HCT116 (cell line): ENCODE measurements around the gene CCDC187. TPM values are rescaled to one million over a fixed set of nuclear protein-coding genes. Genes with fewer than 3 reads are reported as not detected.

Source experiments
- ATAC-seq: fragments of 200-7000 bp; cut with Tn5 transposase; 2 replicates; pipeline ENCODE4 v1.9.1; 2020; ENCODE audit warnings: mild to moderate bottlenecking, moderate library complexity
- BruUV-seq: library from RNA; stranded (reverse); fragments of 400-500 nt; replicated peaks from 2 replicates; lab custom pipeline; 2021; lab: Mats Ljungman, UMichigan
- CTCF ChIA-PET: fragments of 300-600 bp; sonication (Branson Sonifier 250); formaldehyde crosslinking; loops from one replicate; lab custom pipeline; 2021; ENCODE audit warnings: antibody characterized with exemption; lab: Charles Lee
- POLR2A ChIA-PET: fragments of 300-600, 350-600 bp; sonication (Branson Sonifier 250); formaldehyde crosslinking; loops from one replicate; lab custom pipeline; 2021; ENCODE audit warnings: antibody characterized with exemption; lab: Charles Lee
- RAD21 ChIA-PET, 2 experiments: fragments of 300-600 bp; sonication (Branson Sonifier 250); formaldehyde crosslinking; loops; one replicate each; lab custom pipeline; 2023; ENCODE audit warnings: low total read pairs in 2 of 2; ENCODE audit not compliant: uncharacterized antibody in 2 of 2, unreplicated experiment in 2 of 2, low non-redundant PET in 1 of 2; lab: Charles Lee
- DNase-seq: peaks from one replicate; pipeline ENCODE4 v3.0.0-alpha.2; 2010; ENCODE audit warnings: low read depth, low spot score
- H2AFZ ChIP-seq: fragments of 200-600 bp; shearing (Covaris generic), sonication (generic); 2 replicates; pipeline ENCODE4 v1.6.1; 2017; ENCODE audit warnings: low read depth, mixed run types, mixed read lengths, antibody characterized with exemption, low read length; ENCODE audit not compliant: poor library complexity, severe bottlenecking
- H3K27ac ChIP-seq: 2 replicates; pipeline ENCODE4 v1.5.1; 2012; ENCODE audit warnings: low read depth, low read length
- H3K27me3 ChIP-seq: fragments of 200-600 bp; sonication (generic); 2 replicates; pipeline ENCODE4 v1.6.1; 2016; ENCODE audit warnings: mixed run types, low read length, mixed read lengths; ENCODE audit not compliant: insufficient read depth
- H3K36me3 ChIP-seq, 2 experiments: fragments of 200-500 bp in 1 of 2; fragments of 200-600 bp in 1 of 2; sonication (Bioruptor generic) in 1 of 2; sonication (generic) in 1 of 2; 2 replicates each; pipeline versions ENCODE4 v1.5.1 to v1.6.1; 2014 to 2016; ENCODE audit warnings: low read length in 2 of 2, inconsistent platforms in 1 of 2, mixed read lengths in 1 of 2, mixed run types in 1 of 2; ENCODE audit not compliant: insufficient read depth in 2 of 2, control insufficient read depth in 1 of 2
- H3K4me1 ChIP-seq, 2 experiments: fragments of 200-600 bp in 1 of 2; sonication (generic) in 1 of 2; 2 replicates each; pipeline versions ENCODE4 v1.5.1 to v1.6.1; 2012 to 2017; ENCODE audit warnings: low read length in 2 of 2, inconsistent platforms in 1 of 2, mild to moderate bottlenecking in 1 of 2, mixed read lengths in 1 of 2, mixed run types in 1 of 2, moderate library complexity in 1 of 2; ENCODE audit not compliant: insufficient read depth in 2 of 2, control insufficient read depth in 1 of 2
- H3K4me2 ChIP-seq: fragments of 200-600 bp; sonication (generic); 2 replicates; pipeline ENCODE4 v1.6.1; 2017; ENCODE audit warnings: mixed run types, low read length, mixed read lengths
- H3K4me3 ChIP-seq, 2 experiments: fragments of 200-600 bp in 1 of 2; sonication (generic) in 1 of 2; replicated peaks in 1 of 2; 2 replicates each; pipeline ENCODE4 v1.5.1; 2011 to 2016; ENCODE audit warnings: low read length in 2 of 2, control low read depth in 1 of 2, low read depth in 1 of 2, mild to moderate bottlenecking in 1 of 2, mixed read lengths in 1 of 2, mixed run types in 1 of 2
- H3K79me2 ChIP-seq: fragments of 200-600 bp; sonication (generic); 2 replicates; pipeline ENCODE4 v1.6.1; 2017; ENCODE audit warnings: mild to moderate bottlenecking, mixed run types, low read length, moderate library complexity, mixed read lengths; ENCODE audit not compliant: insufficient read depth
- H3K9ac ChIP-seq: fragments of 200-600 bp; sonication (generic); 2 replicates; pipeline ENCODE4 v1.6.1; 2016; ENCODE audit warnings: low read length, mixed read lengths
- H3K9me2 ChIP-seq: fragments of 200-600 bp; sonication (generic), shearing (Covaris generic); 2 replicates; pipeline ENCODE4 v1.6.1; 2017; ENCODE audit warnings: mixed run types, mild to moderate bottlenecking, moderate library complexity; ENCODE audit not compliant: insufficient read depth
- H3K9me3 ChIP-seq, 2 experiments: fragments of 200-500 bp in 1 of 2; fragments of 200-600 bp in 1 of 2; sonication (Bioruptor generic) in 1 of 2; sonication (generic) in 1 of 2; 2 replicates each; pipeline ENCODE4 v1.6.1; 2014 to 2017; ENCODE audit warnings: low read length in 2 of 2, mixed read lengths in 2 of 2, inconsistent platforms in 1 of 2, low read depth in 1 of 2, mild to moderate bottlenecking in 1 of 2, mixed run types in 1 of 2, moderate library complexity in 1 of 2; ENCODE audit not compliant: control insufficient read depth in 1 of 2, insufficient read depth in 1 of 2
- H4K20me1 ChIP-seq: fragments of 200-600 bp; sonication (generic), shearing (Covaris generic); 2 replicates; pipeline ENCODE4 v1.6.1; 2017; ENCODE audit warnings: mixed run types, mild to moderate bottlenecking, moderate library complexity; ENCODE audit not compliant: insufficient read depth
- CBX3 ChIP-seq: IDR thresholded peaks from 2 replicates; pipeline ENCODE4 v1.6.1; 2012; ENCODE audit warnings: low read depth
- EGR1 ChIP-seq: IDR thresholded peaks from 2 replicates; pipeline ENCODE4 v1.6.1; 2012; ENCODE audit warnings: low read depth
- EZH2phosphoT487 ChIP-seq: fragments of 200-600 bp; IDR thresholded peaks from 2 replicates; pipeline ENCODE4 v1.6.1; 2018; ENCODE audit warnings: antibody characterized with exemption, borderline replicate concordance
- POLR2A ChIP-seq: IDR thresholded peaks from 2 replicates; pipeline ENCODE4 v1.7.0; 2011; ENCODE audit warnings: borderline replicate concordance; ENCODE audit not compliant: insufficient read depth, insufficient read length; ENCODE audit errors: extremely low read depth
- REST ChIP-seq: IDR thresholded peaks from 2 replicates; pipeline ENCODE4 v1.6.1; 2012; ENCODE audit warnings: low read depth
- SP1 ChIP-seq: IDR thresholded peaks from 2 replicates; pipeline ENCODE4 v1.6.1; 2012; ENCODE audit warnings: low read depth
- ZBTB33 ChIP-seq: IDR thresholded peaks from 2 replicates; pipeline ENCODE4 v1.6.1; 2011; ENCODE audit warnings: mild to moderate bottlenecking, low read length, moderate library complexity; ENCODE audit not compliant: insufficient replicate concordance; ENCODE audit errors: extremely low read depth
- ZFX ChIP-seq: fragments of 450-650 bp; IDR thresholded peaks from 2 replicates; pipeline ENCODE4 v1.6.1; 2017
- intact Hi-C: fragments of 100-400 bp; cut with micrococcal nuclease; formaldehyde crosslinking; loops from 2 replicates; pipeline ENCODE4 v1.10.0; 2022
- total RNA-seq: library from RNA; stranded (reverse); gene quantifications from one replicate; pipeline ENCODE4 v1.2.1, GENCODE V29; 2021; ENCODE audit not compliant: unreplicated experiment

CCDC187 gene
- total RNA-seq, 1 experiment from 2014 or later, result 4.6 TPM

GRCh38 chr9:136346927-136347465 is 43.1 kb upstream of the CCDC187 start:
- Histone ChIP-seq H4K20me1 (no peaks in the 10 kb centered on the region), H3K27me3 (no peaks in the 10 kb centered on the region), H3K79me2 (no peaks in the 10 kb centered on the region), H3K4me1 (peaks cover 18 to 36% of the 10 kb centered on the region in 2 experiments; a peak in 3 of 4 replicates), H2AFZ (no peak overlapping the region), H3K4me2 (no peak overlapping the region), H3K27ac (no peak overlapping the region), H3K36me3 (no peaks in the 10 kb centered on the region), H3K9me3 (no peaks in the 10 kb centered on the region), H3K9me2 (no peaks in the 10 kb centered on the region), H3K4me3 (no peak overlapping the region), H3K9ac (no peak overlapping the region)
- ChIA-PET RAD21 (no interaction called here), CTCF (no interaction called here), POLR2A (no interaction called here)
- DNase-seq (no peak), ATAC-seq (no peak)
- no TSS peak for BruUV-seq
- intact Hi-C loops, result loop anchor here (1.0 kb wide), 1 partner anchor 53 kb away; the partner anchor contains the start of gene SNAPC4
- TF ChIP-seq CBX3, result no peak

- ChIA-PET CTCF (interaction anchor here (0.9 to 1.9 kb wide), 8 partner anchors 8 to 286 kb away, joined by 3 to 15 read pairs (median 5); partner anchors contain the start of gene DNLZ), POLR2A (interaction anchor here (0.6 to 1.5 kb wide), 3 partner anchors 8 to 201 kb away, joined by 3 to 8 read pairs (median 4); partner anchors contain the start of gene DNLZ), RAD21 (interaction anchor here (1.2 to 1.3 kb wide), 2 partner anchors 17 kb away, joined by 6 to 9 read pairs; partner anchors contain the start of gene DNLZ (in 1 of the 2))
- H3K27ac ChIP-seq, result peak overlapping the region; percentile 44; the same call in 1 of the 2 replicates
- TF ChIP-seq ZBTB33, result no peak
- TF ChIP-seq POLR2A, result no peak
- TF ChIP-seq EZH2phosphoT487, result no peak
- no peak for TF ChIP-seq REST
- TF ChIP-seq ZFX, result 0 out of 2 replicates have a peak, but pooled peaks have one; percentile 6
- no peak for TF ChIP-seq SP1
- no peak for TF ChIP-seq EGR1
- peak overlapping the region; percentile 27 for H3K9ac ChIP-seq
- H2AFZ ChIP-seq, result no peak overlapping the region
- ATAC-seq (no peak), DNase-seq (no peak)
- H3K4me2 ChIP-seq, result peak overlapping the region; percentile 61
- intact Hi-C loops, result loop anchor here (1.0 kb wide), 1 partner anchor 54 kb away; the partner anchor contains the start of gene SNAPC4
- H3K4me1 ChIP-seq, result peaks cover 18 to 36% of the 10 kb centered on the region in 2 experiments; a peak in 3 of 4 replicates
- no peaks in the 10 kb centered on the region for H4K20me1 ChIP-seq
- H3K79me2 ChIP-seq, result no peaks in the 10 kb centered on the region
- H3K9me2 ChIP-seq, result no peaks in the 10 kb centered on the region
- no peaks in the 10 kb centered on the region for H3K36me3 ChIP-seq
- no peaks in the 10 kb centered on the region for H3K9me3 ChIP-seq
- BruUV-seq, result no TSS peak
- H3K4me3 ChIP-seq, result peak overlapping the region in 1 of 2 experiments; percentile 18; a peak in 1 of 4 replicates
- no peaks in the 10 kb centered on the region for H3K27me3 ChIP-seq
Measured at GRCh38 chr9:136346157-136346481, 42.2 kb upstream of the CCDC187 start.
